NCI-H1048 (cell line): ENCODE measurements around the gene SETD3.

Source experiments
- DNase-seq: peaks from one replicate; lab custom pipeline; 2025; lab: John Stamatoyannopoulos, UW

The SETD3 gene

DNA sequence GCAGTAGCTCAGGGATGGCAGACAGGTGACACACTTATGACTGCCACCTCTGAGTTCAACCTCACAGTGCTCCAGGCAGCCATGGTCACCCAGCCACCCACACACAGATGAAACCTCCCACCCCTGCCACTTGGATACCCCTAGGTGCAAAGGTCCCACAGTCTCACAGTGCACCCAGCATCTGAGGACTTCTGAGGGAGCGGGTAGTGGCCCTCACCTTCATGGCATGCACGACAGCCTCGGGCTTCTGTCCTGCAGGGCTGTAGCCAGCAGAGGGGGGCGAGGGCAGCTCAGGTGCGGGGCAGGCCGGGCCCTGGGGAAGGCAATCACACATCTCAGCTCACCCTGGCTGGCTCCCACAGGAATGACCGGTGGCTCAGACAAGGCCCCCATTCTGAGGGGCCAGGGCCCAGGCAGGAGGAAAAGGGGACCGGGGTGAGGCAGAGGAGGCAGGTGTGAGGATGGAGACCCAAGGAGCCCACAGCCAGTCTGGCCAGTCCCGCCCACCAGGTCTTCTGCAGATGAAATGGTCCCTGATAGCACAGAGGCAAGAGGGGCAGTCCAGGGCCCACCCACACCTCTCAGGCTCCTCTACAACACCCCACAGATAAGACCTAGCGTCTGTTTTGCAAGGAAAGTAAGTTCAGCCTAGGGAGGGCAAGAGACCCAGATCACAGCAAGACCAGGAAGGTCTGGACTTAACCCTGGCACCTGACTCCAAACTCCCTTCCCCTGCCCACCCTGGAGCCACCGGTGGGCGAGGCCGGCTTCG lies 36.4 kb upstream of the SETD3 start:
- DNase-seq: no peak

DNA sequence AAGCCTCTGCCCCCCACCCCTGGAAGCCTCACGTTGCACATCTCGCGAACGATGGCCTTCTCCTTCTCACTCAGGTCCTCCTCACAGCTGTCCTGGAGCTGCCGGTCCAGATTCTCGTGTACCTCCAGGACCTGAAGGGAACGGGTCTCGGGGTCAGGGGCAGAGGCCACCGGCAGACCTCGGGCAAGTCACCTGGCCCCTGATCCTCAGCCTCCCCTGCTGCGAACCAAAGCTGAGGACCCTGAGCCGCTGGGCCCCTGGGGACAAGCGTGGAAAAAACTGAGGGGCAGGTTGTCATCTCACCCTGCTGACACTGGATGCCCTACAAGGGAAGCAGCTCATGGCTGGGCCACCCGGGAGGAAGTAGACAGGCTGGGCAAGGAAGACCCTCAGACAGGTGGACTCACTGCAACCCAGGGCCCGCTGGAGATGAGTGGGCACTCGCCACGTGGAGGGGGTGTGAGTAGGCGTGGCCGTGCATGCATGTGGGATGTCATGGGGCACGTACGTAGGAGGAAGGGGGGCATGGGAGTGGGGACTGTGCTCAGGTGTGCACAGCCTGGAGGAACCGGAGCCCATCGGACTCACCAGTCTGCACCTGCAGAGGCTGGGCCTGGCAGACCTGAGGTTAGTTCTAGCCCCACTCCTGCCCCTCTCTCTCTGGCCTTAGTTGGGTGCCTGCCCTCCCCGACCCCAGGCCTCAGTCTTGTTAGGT lies 35.7 kb upstream of the SETD3 start:
- DNase-seq: no peak

DNA sequence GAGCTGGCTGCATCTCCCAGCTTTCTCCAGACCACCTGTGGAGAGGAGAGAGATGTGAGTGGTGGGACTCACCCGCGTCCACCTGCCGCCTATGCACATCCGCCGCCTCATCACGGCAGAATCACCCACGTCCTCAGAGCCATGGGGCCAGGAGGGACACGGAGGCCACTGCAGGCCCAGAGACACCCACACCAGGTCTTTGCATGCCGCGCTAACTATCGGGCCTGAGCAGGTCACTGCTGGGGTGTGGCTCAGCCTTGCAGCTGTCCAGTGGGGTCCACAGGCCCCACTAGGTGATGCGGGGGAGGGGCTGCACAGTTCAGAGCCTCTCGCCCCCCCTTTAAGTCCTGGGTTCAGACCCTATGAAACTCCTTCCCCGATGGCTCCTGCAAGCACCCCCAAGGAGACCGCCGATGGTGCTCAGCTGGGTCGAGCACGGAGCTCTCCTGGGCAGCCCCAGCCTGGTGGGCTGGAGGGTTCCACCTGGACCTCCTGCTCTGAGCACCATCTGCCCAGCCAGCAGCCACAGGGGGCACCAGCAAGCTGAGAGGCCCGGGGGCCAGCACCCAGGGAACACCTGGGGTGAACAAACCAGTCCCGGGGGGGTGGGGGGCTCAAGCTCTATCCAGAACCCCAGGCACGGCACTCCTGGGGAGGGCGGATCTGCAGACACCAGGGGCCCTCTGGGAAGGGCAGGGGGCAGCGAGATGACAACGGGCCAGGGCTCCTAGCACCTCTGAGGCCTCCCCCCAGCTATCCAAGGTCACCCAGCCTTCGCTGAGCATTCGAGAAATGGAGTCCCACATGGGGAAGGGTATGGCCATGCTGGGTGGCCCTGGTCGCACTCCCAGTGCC lies 34.9 kb upstream of the SETD3 start:
- DNase-seq: no peak

DNA sequence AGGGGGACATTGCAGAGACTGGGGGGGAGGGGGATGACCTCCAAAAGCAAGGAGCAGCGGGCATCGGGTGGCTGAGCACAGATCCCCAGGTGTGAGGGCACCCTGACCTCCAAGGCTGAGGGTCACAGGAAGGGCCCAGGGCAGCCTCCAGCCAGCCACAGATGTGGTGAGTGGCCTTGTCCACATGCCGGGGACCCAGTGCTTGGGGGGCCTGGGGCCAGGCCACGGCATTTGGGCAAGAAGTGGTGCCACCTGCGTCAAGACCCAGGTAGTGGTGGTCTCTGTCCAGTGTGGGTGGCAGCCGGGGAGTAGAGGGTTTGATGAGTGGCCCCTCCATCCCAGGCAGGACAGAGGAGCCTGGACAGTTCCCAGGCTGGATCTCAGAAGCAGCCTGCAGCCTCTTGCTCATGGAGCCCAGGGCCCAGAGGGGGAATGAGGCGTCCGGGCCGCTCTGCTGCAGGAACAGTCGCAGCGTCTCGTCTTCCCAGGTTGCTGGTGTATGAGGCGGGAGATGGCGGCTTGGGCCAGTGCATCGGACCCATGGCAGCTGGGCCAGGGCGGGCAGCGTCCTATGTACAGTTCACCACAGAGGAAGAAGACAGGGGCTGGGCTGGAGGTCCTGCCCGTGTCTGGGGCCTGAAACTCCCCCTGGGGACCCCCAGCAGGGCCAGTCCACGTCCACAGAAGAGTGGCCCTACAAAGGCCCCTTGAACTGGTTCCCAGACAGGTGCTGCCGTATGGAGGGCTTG lies 34.1 kb upstream of the SETD3 start:
- DNase-seq: no peak

DNA sequence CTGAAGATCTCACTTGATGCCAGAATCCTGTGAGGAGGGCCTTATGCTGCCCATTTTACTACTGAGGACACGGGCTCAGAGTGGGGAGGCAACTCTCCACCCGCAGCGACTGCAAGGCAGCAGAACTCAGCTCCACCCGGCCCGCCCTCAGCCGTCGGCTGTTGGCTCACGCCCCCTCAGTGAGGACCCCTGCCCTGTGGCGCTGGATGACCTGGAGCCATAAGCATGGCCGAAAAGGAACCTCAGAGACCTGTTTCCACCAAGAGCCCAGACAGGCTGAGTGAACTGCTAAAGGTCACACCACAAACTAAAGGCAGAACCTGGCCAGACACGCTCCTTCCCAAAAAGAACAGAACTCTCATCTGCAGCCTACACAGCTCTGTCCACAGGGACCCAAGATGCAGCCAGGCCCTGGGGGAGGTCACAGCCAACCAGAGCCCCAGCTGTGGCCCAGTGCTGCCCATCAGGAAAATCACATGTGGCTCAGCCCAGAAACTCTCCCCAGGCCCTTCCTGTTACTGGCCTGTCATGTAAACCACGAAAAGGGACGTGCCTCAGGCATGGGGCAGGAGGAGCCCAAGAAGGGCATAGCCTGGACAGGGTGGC lies 33.4 kb upstream of the SETD3 start:
- DNase-seq: no peak

DNA sequence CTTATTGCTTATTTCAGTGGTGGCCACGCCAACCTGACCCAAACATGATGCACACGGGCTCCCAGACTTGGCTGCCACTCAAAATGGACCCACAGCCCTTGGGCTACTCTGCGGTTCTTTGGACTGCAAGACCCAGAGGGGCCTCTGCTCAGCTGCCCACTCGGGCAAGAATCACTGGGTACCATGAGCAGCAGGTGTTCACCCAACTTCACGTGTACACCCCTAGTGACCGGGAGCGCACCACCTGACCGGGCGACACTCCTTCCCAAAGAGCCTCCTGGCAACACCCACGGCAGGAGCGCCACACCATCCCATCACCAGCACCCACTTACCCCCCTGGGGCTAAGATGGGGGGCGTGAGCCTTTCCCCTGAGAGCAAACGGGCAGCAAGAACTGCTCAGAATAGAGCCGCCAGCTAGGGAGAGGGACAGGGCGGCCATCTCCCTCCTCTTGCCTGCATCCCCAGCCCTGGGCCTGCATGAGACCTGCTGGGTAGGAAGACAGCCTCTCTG lies 32.6 kb upstream of the SETD3 start:
- DNase-seq: no peak

DNA sequence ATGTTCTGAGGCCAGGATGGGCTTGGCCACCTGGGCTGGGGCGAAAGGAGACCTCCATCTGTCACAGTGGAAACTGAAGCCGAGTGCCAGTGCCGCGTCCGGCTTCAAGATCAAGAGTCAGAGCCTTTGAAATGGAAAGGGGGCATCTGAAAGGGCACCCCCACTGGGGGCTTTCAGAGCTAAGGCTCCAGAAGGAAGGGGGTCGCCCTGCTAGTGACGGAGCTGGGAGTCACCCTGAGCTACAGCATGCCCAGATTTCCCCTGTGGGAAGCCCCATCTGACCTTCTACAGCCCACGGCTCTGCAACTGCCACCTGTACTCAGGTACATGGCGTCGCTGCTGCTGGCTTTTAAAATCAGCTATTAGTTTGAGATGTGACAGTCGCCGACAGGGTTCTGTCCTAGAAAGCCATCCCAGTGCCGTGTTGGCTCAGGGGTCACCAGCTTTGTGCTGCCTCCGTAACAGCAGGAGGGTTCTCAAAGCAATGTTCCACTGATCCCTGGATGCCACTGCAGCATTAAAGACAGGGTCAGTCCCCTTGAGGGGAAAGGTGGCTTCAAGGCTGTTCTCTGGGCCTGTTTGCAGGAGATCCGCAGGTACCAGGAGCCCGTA lies 32.0 kb upstream of the SETD3 start:
- no peak for DNase-seq

DNA sequence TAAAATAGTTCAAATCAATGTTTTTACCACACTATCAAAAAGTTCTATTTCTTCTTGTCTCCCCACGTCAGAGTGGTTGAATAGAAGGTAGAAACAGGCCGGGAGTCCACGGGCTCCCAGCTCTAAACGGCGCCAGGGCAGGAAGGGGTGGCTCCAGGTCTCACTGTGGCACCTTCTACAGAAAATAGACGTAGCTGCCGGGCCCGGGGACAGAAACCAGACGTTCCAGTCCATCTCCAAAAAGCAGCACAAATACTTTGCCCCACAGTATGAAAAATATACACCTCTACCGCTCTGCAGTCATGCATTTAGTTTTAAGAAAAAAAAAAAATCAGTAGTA lies 31.4 kb upstream of the SETD3 start:
- no peak for DNase-seq

DNA sequence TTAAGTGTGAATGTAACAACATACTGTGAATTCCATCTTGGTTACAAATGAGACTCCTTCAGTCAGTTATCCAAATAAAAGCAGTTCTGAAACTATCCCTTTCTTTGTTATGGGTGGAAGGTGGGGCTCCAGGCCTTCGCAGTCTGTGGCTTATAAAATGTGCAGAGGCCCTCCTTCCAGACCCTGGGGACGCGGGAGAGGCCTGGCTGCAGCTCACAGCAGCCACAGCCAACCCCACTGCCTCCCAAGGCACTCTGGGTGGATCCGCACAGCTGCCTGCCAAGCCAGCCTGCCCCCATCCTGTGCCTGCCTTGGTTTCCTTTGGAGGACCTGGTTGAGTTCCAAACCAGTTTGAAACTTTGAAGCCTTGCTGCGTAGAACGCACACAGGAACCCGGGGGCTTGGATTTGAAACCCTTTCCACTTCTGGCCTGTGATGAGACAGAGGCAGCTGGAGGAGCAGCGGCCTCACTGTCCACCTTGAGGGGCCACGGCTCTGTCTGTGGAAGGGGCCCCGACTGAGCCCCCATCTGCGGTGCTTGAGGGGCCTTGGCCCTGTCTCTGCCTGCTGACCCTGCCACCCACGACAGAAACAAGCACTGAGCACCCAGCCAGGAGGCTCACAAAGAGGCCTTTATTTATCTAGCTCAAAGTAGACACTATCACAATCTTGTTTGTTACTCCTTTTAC lies 30.9 kb upstream of the SETD3 start:
- no peak for DNase-seq

DNA sequence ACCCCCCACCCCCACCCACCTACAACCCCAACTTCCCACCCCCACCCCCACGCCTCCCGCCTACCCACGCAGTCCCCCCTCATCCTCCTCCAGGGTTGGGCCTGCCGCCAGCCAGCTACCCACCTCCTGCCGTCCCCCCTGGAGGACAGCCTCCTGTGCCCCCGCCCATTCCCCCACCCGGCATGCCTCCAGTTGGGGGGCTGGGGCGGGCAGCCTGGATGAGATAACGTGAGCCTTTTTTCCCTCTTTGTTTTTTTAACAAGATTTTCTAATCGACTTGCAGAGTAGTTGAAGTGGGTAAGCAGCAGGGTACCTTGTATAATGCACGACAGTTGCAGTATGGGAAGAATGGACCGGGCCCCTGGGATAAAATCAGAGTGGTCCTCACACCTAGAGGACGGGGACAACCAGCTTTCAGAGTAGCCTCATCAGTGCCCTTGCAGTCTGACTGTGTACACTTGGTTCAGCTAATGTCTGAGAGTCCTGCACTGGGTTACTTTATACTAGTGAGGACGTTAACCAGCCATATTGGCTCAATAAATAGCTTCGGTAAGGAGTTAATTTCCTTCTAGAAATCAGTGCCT lies 30.0 kb upstream of the SETD3 start:
- DNase-seq: no peak

DNA sequence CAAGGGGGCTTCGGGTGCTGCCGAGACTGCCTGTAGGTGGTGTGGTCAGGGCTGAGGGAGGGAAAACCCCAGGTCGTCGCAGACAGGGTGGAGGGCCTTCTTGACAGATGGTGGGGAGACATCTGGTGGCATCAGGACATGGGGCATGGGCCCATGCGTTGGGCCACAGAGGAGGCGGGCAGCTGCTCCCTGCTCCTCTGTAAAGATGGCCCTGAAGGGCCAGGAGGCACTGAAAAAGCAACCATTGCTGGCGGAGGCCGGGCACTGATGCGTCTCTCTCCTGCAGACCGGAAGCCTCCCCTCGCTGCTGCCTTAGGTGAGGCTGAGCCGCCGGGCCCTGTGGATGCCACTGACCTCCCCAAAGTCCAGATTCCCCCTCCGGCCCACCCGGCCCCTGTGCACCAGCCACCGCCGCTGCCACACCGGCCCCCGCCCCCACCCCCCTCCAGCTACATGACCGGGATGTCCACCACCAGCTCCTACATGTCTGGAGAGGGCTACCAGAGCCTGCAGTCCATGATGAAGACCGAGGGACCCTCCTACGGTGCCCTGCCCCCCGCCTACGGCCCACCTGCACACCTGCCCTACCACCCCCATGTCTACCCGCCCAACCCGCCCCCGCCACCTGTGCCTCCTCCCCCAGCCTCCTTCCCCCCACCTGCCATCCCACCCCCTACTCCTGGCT lies 29.4 kb upstream of the SETD3 start:
- DNase-seq: no peak

DNA sequence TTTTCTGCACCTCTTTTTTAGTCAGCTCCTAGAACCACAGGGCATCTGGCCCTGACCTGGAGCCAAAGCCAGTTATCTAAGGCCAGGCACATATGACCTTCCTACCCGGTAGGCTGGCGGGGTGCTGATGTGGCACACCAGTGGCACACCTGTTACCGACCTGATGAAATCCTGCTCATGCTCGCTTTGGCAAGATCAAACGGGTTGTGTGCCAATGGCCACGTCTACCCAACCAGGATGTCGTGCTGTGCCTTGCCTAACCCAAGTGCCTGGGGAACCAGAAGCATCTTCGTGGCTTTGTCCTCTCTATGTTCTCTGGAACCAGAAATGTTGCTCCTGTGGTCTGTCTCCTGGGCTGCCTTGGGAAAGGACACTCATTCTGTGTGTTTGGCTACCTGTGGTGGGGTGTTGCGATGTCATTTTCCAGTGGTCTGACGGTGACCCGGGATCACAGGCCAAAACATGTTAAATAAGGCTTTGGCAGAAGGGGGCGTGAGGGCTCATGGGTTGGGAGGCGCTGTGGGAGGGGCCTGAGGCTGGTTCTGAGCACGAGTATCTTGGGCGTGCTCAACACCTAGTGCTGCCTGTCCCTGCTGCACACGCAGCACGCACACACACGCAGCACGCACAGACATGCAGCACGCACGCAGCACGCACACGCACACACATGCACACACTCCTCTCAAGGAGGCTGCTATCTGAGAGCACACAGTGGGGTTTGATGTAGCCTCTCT lies 28.4 kb upstream of the SETD3 start:
- no peak for DNase-seq

DNA sequence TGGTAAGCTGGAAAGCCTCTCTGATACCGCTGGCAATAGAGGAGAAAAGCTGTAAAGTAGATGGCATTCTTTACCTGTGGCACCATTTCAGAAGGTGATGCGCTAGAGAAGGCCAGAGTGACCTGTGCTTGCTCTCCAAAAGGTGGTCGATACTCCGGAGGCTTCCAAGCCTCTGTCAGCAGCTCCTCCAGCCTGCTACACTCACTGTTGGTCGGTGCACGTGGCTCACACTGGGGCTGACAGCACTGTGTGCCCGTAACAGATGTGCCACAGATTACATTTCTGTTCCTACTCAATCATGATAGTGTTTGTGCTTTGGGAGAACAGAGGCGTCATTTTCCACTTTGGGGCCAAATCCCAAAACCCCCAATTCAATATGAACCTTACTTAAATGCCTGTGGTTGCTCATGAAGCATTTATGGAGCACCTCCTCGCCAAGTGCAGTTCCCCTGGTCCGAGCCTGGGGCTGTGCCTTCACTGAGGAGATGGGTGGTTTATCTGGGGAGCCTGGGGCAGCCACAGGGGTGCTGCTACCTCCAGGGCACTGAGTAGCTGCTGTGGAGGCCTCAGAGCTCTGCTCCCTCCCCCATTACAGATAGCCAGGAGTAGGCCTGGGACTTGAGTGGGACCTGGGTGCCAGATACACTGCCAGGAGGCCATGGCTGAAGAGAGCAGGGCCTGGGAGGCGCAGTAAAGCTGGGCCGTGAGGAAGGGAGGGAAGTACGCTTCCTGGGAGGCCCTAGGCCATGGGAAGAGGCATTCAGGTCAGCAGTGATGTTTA lies 27.4 kb upstream of the SETD3 start:
- no peak for DNase-seq

DNA sequence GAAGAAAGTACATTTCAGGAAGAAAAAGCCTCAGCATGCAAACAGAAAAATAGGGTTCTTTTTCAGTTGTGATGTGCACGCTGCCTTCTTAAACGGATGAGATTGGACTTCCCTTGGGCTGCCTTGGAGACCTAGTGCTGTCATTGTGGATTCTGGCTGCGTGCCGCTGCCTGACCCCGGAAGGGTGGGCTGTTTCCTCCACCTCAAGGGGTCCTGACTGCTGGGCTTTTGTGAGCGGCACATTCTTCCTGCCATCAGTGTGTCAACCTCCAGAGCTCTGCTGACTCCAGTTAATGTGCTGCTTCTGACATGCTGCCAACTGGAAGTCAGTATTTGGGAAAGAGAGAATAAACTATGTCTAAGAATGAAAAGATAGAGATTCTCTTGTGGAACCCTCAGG lies 25.6 kb upstream of the SETD3 start:
- no peak for DNase-seq

DNA sequence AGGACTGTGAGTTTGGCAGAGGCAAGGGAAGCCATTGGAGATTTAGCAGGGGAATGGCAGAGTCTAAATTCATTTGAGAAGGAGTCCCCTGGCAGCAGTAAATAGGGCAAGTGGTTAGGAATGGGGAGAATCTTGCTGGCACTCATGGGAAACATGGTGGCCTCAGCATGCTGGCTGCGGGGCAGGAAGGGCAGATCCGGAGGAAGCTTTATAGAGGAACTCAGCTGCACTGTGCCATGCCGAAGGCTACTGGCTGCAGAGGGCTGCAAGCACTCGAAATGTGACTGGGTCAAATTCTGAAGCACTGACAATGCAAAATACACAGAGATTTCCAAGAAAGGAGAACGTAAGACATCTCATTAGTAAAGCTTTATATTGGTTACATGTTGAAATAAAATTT lies 24.4 kb upstream of the SETD3 start:
- no peak for DNase-seq

DNA sequence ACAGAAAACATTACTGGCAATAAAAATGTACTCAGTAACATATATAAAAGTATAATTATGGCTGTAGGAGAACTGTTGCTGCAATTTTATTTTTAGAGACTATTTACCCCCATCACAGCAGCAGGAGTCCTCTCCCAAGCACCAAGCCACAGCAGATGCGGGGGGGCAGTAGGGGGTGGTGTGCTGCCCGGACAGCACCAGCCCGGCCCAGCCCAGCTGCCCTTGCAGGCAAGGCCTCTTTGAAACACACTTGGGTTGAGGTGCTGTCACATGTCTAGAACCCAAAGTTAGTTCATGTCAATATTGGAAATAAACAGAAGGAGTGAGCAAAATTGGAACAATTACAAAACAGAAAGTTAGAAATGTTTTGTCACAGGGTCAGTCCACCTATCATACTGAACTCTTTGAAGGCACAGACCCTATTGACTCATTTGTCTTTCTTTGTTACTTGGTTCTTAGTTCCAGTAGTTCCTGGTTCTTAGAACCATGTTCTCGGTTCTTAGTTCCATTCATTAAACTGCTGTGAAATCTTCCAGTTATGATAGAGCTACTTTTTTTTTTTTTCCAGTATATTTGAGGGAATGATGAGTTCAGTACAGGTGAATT lies 23.3 kb upstream of the SETD3 start:
- DNase-seq: no peak

DNA sequence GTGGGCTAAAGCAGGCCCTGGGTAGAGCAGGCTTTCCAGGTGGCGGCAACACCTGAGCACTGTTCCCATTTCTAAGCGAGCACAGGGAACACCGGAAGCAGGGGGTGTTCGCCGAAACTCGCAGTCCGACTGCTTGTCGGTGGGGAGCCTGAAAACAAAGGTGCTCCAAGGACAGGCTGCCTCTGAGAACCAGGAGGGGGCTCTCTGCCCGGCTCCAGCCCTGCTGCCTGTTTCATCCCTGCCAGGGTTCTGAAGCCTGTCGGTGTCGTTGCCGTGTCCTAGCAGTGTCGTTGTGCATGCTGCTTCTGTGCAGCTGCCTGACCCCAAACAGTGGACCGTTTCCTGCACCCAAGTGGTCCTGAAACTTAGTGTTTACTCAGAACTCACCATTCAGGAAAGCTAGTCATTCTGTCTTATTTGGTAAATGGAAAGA lies 22.3 kb upstream of the SETD3 start:
- DNase-seq: no peak

DNA sequence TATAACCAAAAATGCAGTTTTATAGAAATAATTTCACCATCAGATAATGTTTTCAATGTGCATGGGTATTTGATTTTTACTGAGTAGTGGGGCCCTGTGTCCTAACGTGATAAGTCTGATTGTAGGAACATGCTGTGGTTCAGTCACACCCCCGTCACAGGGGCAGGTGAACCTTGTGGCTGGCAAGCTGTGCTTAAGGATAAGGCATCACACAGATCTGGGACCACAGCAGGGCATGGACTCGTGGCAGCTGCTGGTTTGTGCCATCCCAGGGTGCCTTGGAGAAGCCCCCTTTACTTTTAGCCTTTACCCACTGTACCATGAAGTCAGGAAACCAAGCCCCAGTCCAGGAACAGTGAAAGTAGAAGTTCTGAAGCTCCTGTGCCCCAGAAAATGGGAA lies 17.2 kb upstream of the SETD3 start:
- no peak for DNase-seq
